Endothelial cell of umbilical vein (primary cell): ENCODE results near the gene CPHXL.

Experiments used
- CTCF ChIP-seq, 2 donors: IDR thresholded peaks; 1 replicate in 1 of 2; 2 replicates in 1 of 2; pipeline ENCODE4 v1.5.1; 2011; ENCODE audit warnings: low read length in 2 of 2, mild to moderate bottlenecking in 2 of 2, moderate library complexity in 2 of 2, control low read depth in 1 of 2, inconsistent platforms in 1 of 2, low read depth in 1 of 2; ENCODE audit not compliant: insufficient read depth in 1 of 2; ENCODE audit errors: extremely low read depth in 1 of 2
- EZH2 ChIP-seq: IDR thresholded peaks from 2 replicates; pipeline ENCODE4 v1.6.1; 2012; ENCODE audit warnings: borderline replicate concordance, low read depth, mild to moderate bottlenecking, moderate library complexity, low read length, inconsistent platforms; ENCODE audit not compliant: severe bottlenecking
- FOS ChIP-seq: IDR thresholded peaks from 2 replicates; pipeline ENCODE4 v1.6.1; 2011; ENCODE audit warnings: mild to moderate bottlenecking, low read length, moderate library complexity, borderline replicate concordance; ENCODE audit not compliant: insufficient read depth
- JUN ChIP-seq: IDR thresholded peaks from 2 replicates; pipeline ENCODE4 v1.6.1; 2011; ENCODE audit warnings: borderline replicate concordance, low read depth; ENCODE audit not compliant: insufficient read length, insufficient read depth
- MAX ChIP-seq: IDR thresholded peaks from 2 replicates; pipeline ENCODE4 v1.6.1; 2011; ENCODE audit not compliant: insufficient read depth, insufficient read length
- MYC ChIP-seq: IDR thresholded peaks from one replicate; pipeline ENCODE4 v1.6.1; 2011; ENCODE audit warnings: mild to moderate bottlenecking, low read depth, low read length
- POLR2A ChIP-seq: IDR thresholded peaks from 2 replicates; pipeline ENCODE4 v1.6.1; 2012; ENCODE audit warnings: low read depth, mild to moderate bottlenecking, control low read depth, low read length
- POLR2AphosphoS5 ChIP-seq: IDR thresholded peaks from 2 replicates; pipeline ENCODE4 v1.6.1; 2012; ENCODE audit warnings: low read depth, mild to moderate bottlenecking, control low read depth, low read length, moderate library complexity; ENCODE audit not compliant: insufficient read depth

- TF ChIP-seq CTCF (IDR thresholded peaks at IDR 0.05; ENCODE audit: extremely low read depth in 1 of 2, insufficient read depth in 1 of 2, low read depth in 1 of 2, low read length in 2 of 2) = no peak
- TF ChIP-seq JUN = no peak
- no peak for TF ChIP-seq POLR2A
- TF ChIP-seq MYC = no peak
- no peak for TF ChIP-seq FOS
- no peak for TF ChIP-seq EZH2
- no peak for TF ChIP-seq MAX
- no peak for TF ChIP-seq POLR2AphosphoS5
These were observed 19.5 kb upstream of the CPHXL start for GRCh38 chr16:75745823-75746222.
